NB4 (cell line): Measurements from ENCODE around the gene EPB41L5.

ENCODE experiments used
- DNase-seq: peaks from one replicate; pipeline ENCODE4 v3.0.0; 2010; ENCODE audit warnings: low read depth
- H3K4me3 ChIP-seq: one replicate; pipeline ENCODE4 v1.5.1; 2011; ENCODE audit warnings: mild to moderate bottlenecking, low read depth, low read length, moderate library complexity
- CTCF ChIP-seq: IDR thresholded peaks from one replicate; pipeline ENCODE4 v1.5.1; 2012; ENCODE audit warnings: low read depth, low read length
- MAX ChIP-seq: IDR thresholded peaks from 2 replicates; pipeline ENCODE4 v1.6.1; 2011; ENCODE audit warnings: low read depth, low read length
- MYC ChIP-seq: IDR thresholded peaks from 2 replicates; pipeline ENCODE4 v1.6.1; 2011; ENCODE audit warnings: low read depth, low read length
- POLR2A ChIP-seq: IDR thresholded peaks from 2 replicates; pipeline ENCODE4 v1.6.1; 2011; ENCODE audit warnings: mild to moderate bottlenecking; ENCODE audit not compliant: insufficient read length; ENCODE audit errors: extremely low read depth

The EPB41L5 gene

GRCh38 chr2:120075545-120075944 is 62.7 kb downstream of the EPB41L5 start:
- H3K4me3 ChIP-seq: no peak overlapping the region
- no peak for DNase-seq
- no peak for TF ChIP-seq POLR2A
- TF ChIP-seq MAX: no peak
- TF ChIP-seq CTCF: no peak

GRCh38 chr2:120077896-120078295 is 65.0 kb downstream of the EPB41L5 start:
- peak; percentile 9 for DNase-seq
- H3K4me3 ChIP-seq: no peak overlapping the region
- TF ChIP-seq MAX (no peak), CTCF (no peak), POLR2A (no peak), MYC (no peak)

- no peak overlapping the region for H3K4me3 ChIP-seq
- DNase-seq: no peak
- no peak for TF ChIP-seq POLR2A
- no peak for TF ChIP-seq CTCF
- no peak for TF ChIP-seq MYC
- TF ChIP-seq MAX: no peak
These were observed 66.8 kb downstream of the EPB41L5 start for GRCh38 chr2:120079647-120080046.

- no peak for TF ChIP-seq CTCF
- no peak for TF ChIP-seq MAX
- TF ChIP-seq POLR2A: no peak
- no peak for TF ChIP-seq MYC
- no peak overlapping the region for H3K4me3 ChIP-seq
- no peak for DNase-seq
These were observed 78.6 kb downstream of the EPB41L5 start for GRCh38 chr2:120091436-120091835.

- no peak overlapping the region for H3K4me3 ChIP-seq
- no peak for TF ChIP-seq POLR2A
- TF ChIP-seq CTCF: no peak
- TF ChIP-seq MYC: no peak
- TF ChIP-seq MAX: no peak
- DNase-seq: no peak
These were observed 81.9 kb downstream of the EPB41L5 start for GRCh38 chr2:120094795-120095194.

- DNase-seq: no peak
- TF ChIP-seq CTCF (no peak), MAX (no peak), POLR2A (no peak), MYC (no peak)
- no peak overlapping the region for H3K4me3 ChIP-seq
These were observed 87.8 kb downstream of the EPB41L5 start for GRCh38 chr2:120100627-120101026.
